ENCODE data around the gene TRIM44. TPM values are rescaled to one million over a fixed set of nuclear protein-coding genes. Genes with fewer than 3 reads are reported as not detected.

TRIM44 gene
- polyA plus RNA-seq, 2 of the 4 experiments (the other 2 are of a cell fraction): 19.3 to 70.4 TPM

DNA sequence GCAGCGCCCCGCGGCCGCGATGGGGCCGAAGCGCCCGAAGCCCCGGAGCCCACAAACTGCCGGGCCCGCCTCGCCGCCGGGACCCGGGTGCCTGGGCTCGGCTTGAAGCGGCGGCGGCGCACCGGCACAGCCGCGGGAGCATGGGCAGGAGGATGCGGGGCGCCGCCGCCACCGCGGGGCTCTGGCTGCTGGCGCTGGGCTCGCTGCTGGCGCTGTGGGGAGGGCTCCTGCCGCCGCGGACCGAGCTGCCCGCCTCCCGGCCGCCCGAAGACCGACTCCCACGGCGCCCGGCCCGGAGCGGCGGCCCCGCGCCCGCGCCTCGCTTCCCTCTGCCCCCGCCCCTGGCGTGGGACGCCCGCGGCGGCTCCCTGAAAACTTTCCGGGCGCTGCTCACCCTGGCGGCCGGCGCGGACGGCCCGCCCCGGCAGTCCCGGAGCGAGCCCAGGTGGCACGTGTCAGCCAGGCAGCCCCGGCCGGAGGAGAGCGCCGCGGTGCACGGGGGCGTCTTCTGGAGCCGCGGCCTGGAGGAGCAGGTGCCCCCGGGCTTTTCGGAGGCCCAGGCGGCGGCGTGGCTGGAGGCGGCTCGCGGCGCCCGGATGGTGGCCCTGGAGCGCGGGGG is 44.0 kb upstream of the TRIM44 start:
- no peaks in the 10 kb centered on the region for H3K9me3 ChIP-seq
- peak overlapping the region; percentile 90 for H3K4me3 ChIP-seq
- ChIA-PET CTCF (interaction anchor here (0.6 to 5.8 kb wide), 19 partner anchors 9 to 648 kb away, joined by 3 to 60 read pairs (median 4); no protein-coding TSS in a partner anchor), POLR2A (interaction anchor here (0.7 to 1.7 kb wide), 6 partner anchors 39 to 860 kb away, joined by 3 to 5 read pairs (median 3); partner anchors contain the start of gene LDLRAD3)
- FAIRE-seq (no peak), ATAC-seq (peak; percentile 59 to 60), DNase-seq (ENCODE audit: low read depth in 1 of 2, low spot score in 1 of 2) (peak in 1 of 2 experiments; percentile 50)
- 0% methylated on average over 1 of the region's 91 CpGs for WGBS (ENCODE audit: missing lambda C conversion rate)
- peak overlapping the region; percentile 94 to 97 for H3K27ac ChIP-seq
- peak overlapping the region; percentile 94 for H3K4me2 ChIP-seq
- TF ChIP-seq, protein P1, sequence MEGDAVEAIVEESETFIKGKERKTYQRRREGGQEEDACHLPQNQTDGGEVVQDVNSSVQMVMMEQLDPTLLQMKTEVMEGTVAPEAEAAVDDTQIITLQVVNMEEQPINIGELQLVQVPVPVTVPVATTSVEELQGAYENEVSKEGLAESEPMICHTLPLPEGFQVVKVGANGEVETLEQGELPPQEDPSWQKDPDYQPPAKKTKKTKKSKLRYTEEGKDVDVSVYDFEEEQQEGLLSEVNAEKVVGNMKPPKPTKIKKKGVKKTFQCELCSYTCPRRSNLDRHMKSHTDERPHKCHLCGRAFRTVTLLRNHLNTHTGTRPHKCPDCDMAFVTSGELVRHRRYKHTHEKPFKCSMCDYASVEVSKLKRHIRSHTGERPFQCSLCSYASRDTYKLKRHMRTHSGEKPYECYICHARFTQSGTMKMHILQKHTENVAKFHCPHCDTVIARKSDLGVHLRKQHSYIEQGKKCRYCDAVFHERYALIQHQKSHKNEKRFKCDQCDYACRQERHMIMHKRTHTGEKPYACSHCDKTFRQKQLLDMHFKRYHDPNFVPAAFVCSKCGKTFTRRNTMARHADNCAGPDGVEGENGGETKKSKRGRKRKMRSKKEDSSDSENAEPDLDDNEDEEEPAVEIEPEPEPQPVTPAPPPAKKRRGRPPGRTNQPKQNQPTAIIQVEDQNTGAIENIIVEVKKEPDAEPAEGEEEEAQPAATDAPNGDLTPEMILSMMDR (IDR thresholded peaks at IDR 0.05): no peak; the same call in 2 of the 3 replicates
- TF ChIP-seq JUN (IDR thresholded peaks at IDR 0.05): peak in 1 of 2 experiments; percentile 36; a peak in 1 of 5 replicates
- H3K4me1 ChIP-seq: peaks cover 46% of the 10 kb centered on the region; the same call in 2 of the 3 replicates

DNA sequence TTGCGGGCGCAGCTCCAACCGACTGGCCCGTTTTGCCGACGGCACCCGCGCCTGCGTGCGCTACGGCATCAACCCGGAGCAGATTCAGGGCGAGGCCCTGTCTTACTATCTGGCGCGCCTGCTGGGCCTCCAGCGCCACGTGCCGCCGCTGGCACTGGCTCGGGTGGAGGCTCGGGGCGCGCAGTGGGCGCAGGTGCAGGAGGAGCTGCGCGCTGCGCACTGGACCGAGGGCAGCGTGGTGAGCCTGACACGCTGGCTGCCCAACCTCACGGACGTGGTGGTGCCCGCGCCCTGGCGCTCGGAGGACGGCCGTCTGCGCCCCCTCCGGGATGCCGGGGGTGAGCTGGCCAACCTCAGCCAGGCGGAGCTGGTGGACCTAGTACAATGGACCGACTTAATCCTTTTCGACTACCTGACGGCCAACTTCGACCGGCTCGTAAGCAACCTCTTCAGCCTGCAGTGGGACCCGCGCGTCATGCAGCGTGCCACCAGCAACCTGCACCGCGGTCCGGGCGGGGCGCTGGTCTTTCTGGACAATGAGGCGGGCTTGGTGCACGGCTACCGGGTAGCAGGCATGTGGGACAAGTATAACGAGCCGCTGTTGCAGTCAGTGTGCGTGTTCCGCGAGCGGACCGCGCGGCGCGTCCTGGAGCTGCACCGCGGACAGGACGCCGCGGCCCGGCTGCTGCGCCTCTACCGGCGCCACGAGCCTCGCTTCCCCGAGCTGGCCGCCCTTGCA is 43.3 kb upstream of the TRIM44 start:
- Histone ChIP-seq H3K9me3 (no peaks in the 10 kb centered on the region), H3K4me1 (peaks cover 46% of the 10 kb centered on the region; the same call in 2 of the 3 replicates), H3K4me2 (peak overlapping the region; percentile 94), H3K4me3 (peak overlapping the region; percentile 90), H3K27ac (peak overlapping the region; percentile 94 to 97)
- TF ChIP-seq, protein P2, sequence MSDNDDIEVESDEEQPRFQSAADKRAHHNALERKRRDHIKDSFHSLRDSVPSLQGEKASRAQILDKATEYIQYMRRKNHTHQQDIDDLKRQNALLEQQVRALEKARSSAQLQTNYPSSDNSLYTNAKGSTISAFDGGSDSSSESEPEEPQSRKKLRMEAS (IDR thresholded peaks at IDR 0.05): peak; percentile 97
- peak; percentile 27; the same call in 1 of the 2 replicates for TF ChIP-seq PHF8 (IDR thresholded peaks at IDR 0.05; ENCODE audit: borderline replicate concordance, low read depth)
- TF ChIP-seq, protein P3, sequence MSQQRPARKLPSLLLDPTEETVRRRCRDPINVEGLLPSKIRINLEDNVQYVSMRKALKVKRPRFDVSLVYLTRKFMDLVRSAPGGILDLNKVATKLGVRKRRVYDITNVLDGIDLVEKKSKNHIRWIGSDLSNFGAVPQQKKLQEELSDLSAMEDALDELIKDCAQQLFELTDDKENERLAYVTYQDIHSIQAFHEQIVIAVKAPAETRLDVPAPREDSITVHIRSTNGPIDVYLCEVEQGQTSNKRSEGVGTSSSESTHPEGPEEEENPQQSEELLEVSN (IDR thresholded peaks at IDR 0.05; ENCODE audit: borderline replicate concordance, low read depth): peak; percentile 88
- TF ChIP-seq JUN (IDR thresholded peaks at IDR 0.05): no peak; a peak in 2 of 5 replicates
- TF ChIP-seq, protein P1 (IDR thresholded peaks at IDR 0.05): no peak
- TF ChIP-seq, protein P4, sequence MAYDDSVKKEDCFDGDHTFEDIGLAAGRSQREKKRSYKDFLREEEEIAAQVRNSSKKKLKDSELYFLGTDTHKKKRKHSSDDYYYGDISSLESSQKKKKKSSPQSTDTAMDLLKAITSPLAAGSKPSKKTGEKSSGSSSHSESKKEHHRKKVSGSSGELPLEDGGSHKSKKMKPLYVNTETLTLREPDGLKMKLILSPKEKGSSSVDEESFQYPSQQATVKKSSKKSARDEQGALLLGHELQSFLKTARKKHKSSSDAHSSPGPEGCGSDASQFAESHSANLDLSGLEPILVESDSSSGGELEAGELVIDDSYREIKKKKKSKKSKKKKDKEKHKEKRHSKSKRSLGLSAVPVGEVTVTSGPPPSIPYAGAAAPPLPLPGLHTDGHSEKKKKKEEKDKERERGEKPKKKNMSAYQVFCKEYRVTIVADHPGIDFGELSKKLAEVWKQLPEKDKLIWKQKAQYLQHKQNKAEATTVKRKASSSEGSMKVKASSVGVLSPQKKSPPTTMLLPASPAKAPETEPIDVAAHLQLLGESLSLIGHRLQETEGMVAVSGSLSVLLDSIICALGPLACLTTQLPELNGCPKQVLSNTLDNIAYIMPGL (CRISPR knock-in tag; IDR thresholded peaks at IDR 0.05; ENCODE audit: borderline replicate concordance): no peak
- no peak for TF ChIP-seq ESRRA (IDR thresholded peaks at IDR 0.05; ENCODE audit: borderline replicate concordance, low read length)
- TF ChIP-seq ZSCAN20 (CRISPR knock-in tag; IDR thresholded peaks at IDR 0.05): no peak
- TF ChIP-seq RNF2 (IDR thresholded peaks at IDR 0.05; ENCODE audit: borderline replicate concordance, low read depth): peak; percentile 84; the same call in 1 of the 2 replicates
- TF ChIP-seq KDM5A (IDR thresholded peaks at IDR 0.05): no peak
- 0 out of 3 replicates have a peak, but pooled peaks have one; percentile 2 for TF ChIP-seq SMC3 (IDR thresholded peaks at IDR 0.05)
- peak; percentile 60; the same call in 1 of the 2 replicates for TF ChIP-seq TFCP2L1 (CRISPR knock-in tag; IDR thresholded peaks at IDR 0.05)
- TF ChIP-seq POLR2A (IDR thresholded peaks at IDR 0.05; ENCODE audit: low read length): peak; percentile 4; the same call in 1 of the 2 replicates
- no peak for TF ChIP-seq SREBF2 (IDR thresholded peaks at IDR 0.05)
- peak; percentile 90 for TF ChIP-seq HDAC2 (IDR thresholded peaks at IDR 0.05)
- TF ChIP-seq FOSB (CRISPR knock-in tag; IDR thresholded peaks at IDR 0.05): no peak
- TF ChIP-seq, protein P5, sequence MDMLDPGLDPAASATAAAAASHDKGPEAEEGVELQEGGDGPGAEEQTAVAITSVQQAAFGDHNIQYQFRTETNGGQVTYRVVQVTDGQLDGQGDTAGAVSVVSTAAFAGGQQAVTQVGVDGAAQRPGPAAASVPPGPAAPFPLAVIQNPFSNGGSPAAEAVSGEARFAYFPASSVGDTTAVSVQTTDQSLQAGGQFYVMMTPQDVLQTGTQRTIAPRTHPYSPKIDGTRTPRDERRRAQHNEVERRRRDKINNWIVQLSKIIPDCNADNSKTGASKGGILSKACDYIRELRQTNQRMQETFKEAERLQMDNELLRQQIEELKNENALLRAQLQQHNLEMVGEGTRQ (IDR thresholded peaks at IDR 0.05): no peak
- no peak for TF ChIP-seq JUNB (IDR thresholded peaks at IDR 0.05)
- no peak for TF ChIP-seq GATA3 (IDR thresholded peaks at IDR 0.05; ENCODE audit: borderline replicate concordance)
- no peak for TF ChIP-seq EHF (CRISPR knock-in tag; IDR thresholded peaks at IDR 0.05)
- TF ChIP-seq CHD2 (IDR thresholded peaks at IDR 0.05; ENCODE audit: low read length, partially characterized antibody): no peak
- DNase-seq (ENCODE audit: low read depth in 1 of 2, low spot score in 1 of 2): peak; percentile 37 to 77
- WGBS (ENCODE audit: missing lambda C conversion rate): 0% methylated on average over 14 of the region's 84 CpGs
- ChIA-PET POLR2A (interaction anchor here (0.6 to 1.7 kb wide), 5 partner anchors 17 to 540 kb away, joined by 3 to 5 read pairs (median 3); partner anchors contain the start of gene TRIM44), CTCF (interaction anchor here (0.6 to 3.9 kb wide), 23 partner anchors 9 to 655 kb away, joined by 3 to 35 read pairs (median 4); partner anchors contain the start of gene TRIM44)
- FAIRE-seq: no peak
- peak; percentile 64 for ATAC-seq

Measured in A549 (cell line).